Mesothelial cell of epicardium (in vitro differentiated cells): ENCODE results near the gene KIF20B. TPM values are rescaled to one million over a fixed set of nuclear protein-coding genes. Genes with fewer than 3 reads are reported as not detected.

ENCODE experiments used
- DNase-seq, 2 experiments: peaks; one replicate each; pipeline ENCODE4 v3.0.0; 2021; ENCODE audit warnings: low spot score in 2 of 2; ENCODE audit not compliant: unreplicated experiment in 2 of 2
- H3K27ac Mint-ChIP-seq: 2 replicates; pipeline ENCODE4 v1.8.0; 2021; ENCODE audit warnings: mixed read lengths
- H3K27me3 Mint-ChIP-seq: 2 replicates; pipeline ENCODE4 v1.8.0; 2021; ENCODE audit warnings: low read depth, mixed read lengths
- H3K36me3 Mint-ChIP-seq: 2 replicates; pipeline ENCODE4 v1.8.0; 2021; ENCODE audit warnings: mixed read lengths
- H3K4me1 Mint-ChIP-seq: 2 replicates; pipeline ENCODE4 v1.8.0; 2021; ENCODE audit warnings: mixed read lengths
- H3K4me3 Mint-ChIP-seq: 2 replicates; pipeline ENCODE4 v1.8.0; 2021; ENCODE audit warnings: mild to moderate bottlenecking, moderate library complexity, mixed read lengths
- H3K9me3 Mint-ChIP-seq: 2 replicates; pipeline ENCODE4 v1.8.0; 2021; ENCODE audit warnings: mixed read lengths
- total RNA-seq: library from RNA; stranded (reverse); gene quantifications from 3 replicates; pipeline ENCODE4 v1.2.1, GENCODE V29; 2021
- TF ChIP-seq, protein P1 (sequence below): fragments of 200-600 bp; sonication (generic); IDR thresholded peaks from one replicate; pipeline ENCODE4 v1.5.0; 2021; ENCODE audit warnings: antibody characterized with exemption; ENCODE audit not compliant: unreplicated experiment

The KIF20B gene
- total RNA-seq, 1 donor from 2014 or later, result 20.4 TPM

DNA sequence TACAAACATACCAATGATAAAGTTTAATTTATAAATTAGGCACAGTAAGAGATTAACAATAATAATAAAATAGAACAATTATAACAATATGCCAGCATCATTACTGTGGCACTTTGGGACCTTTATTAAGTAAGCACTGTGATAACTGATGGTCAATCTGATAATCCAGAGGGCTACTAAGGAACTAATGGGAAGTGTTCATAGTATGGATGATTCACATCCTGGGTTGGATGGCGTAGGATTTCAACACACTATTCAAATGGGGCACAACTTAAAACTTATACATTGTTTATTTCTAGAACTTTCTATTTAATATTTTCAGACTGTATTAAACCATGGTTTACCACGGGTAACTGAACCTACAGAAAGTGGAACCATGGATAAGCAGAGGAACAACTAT, 90.8 kb downstream of the KIF20B start:
- TF ChIP-seq, protein P1, sequence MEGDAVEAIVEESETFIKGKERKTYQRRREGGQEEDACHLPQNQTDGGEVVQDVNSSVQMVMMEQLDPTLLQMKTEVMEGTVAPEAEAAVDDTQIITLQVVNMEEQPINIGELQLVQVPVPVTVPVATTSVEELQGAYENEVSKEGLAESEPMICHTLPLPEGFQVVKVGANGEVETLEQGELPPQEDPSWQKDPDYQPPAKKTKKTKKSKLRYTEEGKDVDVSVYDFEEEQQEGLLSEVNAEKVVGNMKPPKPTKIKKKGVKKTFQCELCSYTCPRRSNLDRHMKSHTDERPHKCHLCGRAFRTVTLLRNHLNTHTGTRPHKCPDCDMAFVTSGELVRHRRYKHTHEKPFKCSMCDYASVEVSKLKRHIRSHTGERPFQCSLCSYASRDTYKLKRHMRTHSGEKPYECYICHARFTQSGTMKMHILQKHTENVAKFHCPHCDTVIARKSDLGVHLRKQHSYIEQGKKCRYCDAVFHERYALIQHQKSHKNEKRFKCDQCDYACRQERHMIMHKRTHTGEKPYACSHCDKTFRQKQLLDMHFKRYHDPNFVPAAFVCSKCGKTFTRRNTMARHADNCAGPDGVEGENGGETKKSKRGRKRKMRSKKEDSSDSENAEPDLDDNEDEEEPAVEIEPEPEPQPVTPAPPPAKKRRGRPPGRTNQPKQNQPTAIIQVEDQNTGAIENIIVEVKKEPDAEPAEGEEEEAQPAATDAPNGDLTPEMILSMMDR, result no peak
- no peak for DNase-seq
- Mint-ChIP-seq H3K27ac (no peak overlapping the region), H3K4me1 (peaks cover 17% of the 10 kb centered on the region), H3K4me3 (no peak overlapping the region), H3K36me3 (no peaks in the 10 kb centered on the region), H3K27me3 (no peaks in the 10 kb centered on the region), H3K9me3 (no peaks in the 10 kb centered on the region)

DNA sequence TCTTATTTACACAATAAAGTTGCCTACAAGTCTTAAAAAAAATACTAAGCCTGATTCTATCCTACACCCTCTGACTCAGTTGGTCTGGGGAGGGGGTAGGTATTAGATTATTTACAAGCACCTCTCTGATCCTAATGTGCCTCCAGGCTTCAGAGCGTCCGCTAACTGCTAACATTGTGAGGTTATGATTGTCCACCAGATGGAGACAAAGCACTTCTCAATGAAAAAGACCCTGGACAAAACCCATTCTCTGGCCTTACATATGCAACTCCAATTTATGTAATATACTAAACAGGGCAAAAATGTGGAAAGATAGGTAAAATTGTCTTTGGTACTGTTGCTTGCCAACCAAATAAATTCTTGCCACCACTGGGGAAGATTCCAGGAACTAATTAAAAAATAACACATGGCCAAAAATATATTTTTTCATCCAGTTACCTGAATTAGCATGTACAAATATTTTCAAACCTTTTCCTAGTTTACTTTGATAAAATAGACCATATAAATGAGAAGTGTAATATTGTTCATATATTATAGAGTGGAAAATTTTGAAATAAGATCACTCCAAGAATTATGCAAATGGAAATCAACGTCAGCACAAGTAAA, 92.4 kb downstream of the KIF20B start:
- TF ChIP-seq, protein P1, result peak; percentile 75
- H3K4me3 Mint-ChIP-seq, result no peak overlapping the region
- DNase-seq, result no peak
- H3K27ac Mint-ChIP-seq, result no peak overlapping the region
- H3K27me3 Mint-ChIP-seq, result no peaks in the 10 kb centered on the region
- no peaks in the 10 kb centered on the region for H3K36me3 Mint-ChIP-seq
- H3K4me1 Mint-ChIP-seq, result peaks cover 18% of the 10 kb centered on the region
- no peaks in the 10 kb centered on the region for H3K9me3 Mint-ChIP-seq

DNA sequence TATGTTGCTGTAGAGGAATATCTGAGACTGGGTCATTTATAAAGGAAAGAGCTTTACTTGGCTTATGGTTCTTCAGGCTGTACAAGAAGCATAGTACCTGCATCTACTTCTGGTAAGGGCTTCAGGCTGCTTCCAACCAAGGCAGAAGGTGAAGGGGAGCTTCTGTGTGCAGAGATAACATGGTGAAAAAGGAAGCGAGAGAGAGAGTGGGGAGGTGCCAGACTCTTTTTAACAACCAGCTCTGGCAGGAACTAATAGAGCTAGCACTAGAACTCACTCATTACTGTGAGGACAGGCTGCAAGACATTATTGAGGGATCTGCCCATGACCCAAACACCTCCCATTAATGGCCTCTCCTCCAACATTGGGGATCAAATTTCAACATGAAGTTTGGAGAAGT, 94.5 kb downstream of the KIF20B start:
- no peak for DNase-seq
- Mint-ChIP-seq H3K4me1 (peaks cover 31% of the 10 kb centered on the region), H3K9me3 (no peaks in the 10 kb centered on the region), H3K36me3 (no peaks in the 10 kb centered on the region), H3K27me3 (no peaks in the 10 kb centered on the region), H3K4me3 (no peak overlapping the region), H3K27ac (no peak overlapping the region)
- TF ChIP-seq, protein P1, result no peak

DNA sequence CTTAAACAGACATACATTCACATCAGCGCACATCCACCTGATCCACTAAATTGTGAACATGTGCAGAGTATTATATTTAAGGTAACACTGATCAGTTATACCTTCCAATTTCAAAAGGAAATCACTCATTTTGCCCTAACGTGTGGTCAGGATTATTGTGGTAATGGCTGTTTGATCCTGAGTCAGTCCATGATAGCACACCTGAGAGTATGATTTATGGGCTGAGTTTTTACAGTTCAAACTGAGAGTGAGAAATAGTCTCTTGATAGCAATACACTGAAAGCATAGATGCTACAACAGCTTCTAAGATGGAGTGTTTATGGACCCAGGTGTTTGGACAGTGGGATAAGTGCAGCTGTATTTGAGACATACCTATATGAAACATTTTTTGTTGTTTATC, 96.7 kb downstream of the KIF20B start:
- H3K9me3 Mint-ChIP-seq, result no peaks in the 10 kb centered on the region
- H3K36me3 Mint-ChIP-seq, result no peaks in the 10 kb centered on the region
- H3K27me3 Mint-ChIP-seq, result no peaks in the 10 kb centered on the region
- peaks cover 31% of the 10 kb centered on the region for H3K4me1 Mint-ChIP-seq
- H3K4me3 Mint-ChIP-seq, result no peak overlapping the region
- no peak for DNase-seq
- TF ChIP-seq, protein P1, result no peak
- no peak overlapping the region for H3K27ac Mint-ChIP-seq

DNA sequence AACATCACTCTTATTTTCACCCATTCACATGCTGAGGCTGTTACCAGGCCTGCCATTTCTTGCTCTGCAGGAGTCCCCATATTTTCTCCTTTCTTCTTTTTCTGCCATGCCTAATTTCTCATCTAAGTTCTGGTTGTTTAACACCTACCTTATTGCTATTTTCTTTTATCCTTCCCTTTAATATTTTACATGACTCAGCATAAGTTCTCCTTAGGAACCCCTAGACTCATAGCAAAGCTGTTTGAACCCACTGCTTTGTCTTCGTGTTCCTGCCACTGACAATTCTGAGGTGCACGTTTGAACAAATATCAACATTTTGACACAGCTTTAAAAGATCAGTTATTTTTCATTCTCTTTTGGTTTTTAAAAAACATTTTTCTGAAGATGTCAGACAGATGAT, 98.2 kb downstream of the KIF20B start:
- H3K27ac Mint-ChIP-seq, result no peak overlapping the region
- TF ChIP-seq, protein P1, result no peak
- no peaks in the 10 kb centered on the region for H3K9me3 Mint-ChIP-seq
- DNase-seq, result no peak
- no peaks in the 10 kb centered on the region for H3K36me3 Mint-ChIP-seq
- no peak overlapping the region for H3K4me3 Mint-ChIP-seq
- H3K4me1 Mint-ChIP-seq, result peaks cover 24% of the 10 kb centered on the region
- no peaks in the 10 kb centered on the region for H3K27me3 Mint-ChIP-seq

DNA sequence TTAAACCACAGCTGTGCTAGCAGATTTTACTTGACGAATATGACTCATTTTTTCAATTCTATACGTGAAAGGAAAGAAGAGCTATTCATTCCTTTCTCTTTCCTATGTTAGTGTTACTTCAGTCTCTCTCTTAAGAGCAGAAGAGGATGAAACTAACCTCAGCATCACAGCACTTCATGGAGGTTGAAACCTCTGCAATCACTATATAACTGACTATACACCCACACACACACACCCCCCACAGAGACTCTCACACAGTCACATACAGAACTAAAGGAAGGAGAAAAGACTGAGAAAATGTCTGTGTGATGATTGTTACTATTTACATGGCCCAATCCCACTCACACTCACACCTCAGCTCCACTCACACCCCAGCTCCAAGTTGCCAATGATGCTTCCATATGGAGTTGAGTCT, 104.2 kb downstream of the KIF20B start:
- H3K27me3 Mint-ChIP-seq, result no peaks in the 10 kb centered on the region
- H3K4me1 Mint-ChIP-seq, result peaks cover 14% of the 10 kb centered on the region
- no peaks in the 10 kb centered on the region for H3K9me3 Mint-ChIP-seq

More for the DNA sequence above, 104.2 kb downstream of the KIF20B start:
- DNase-seq, result no peak
- Mint-ChIP-seq H3K4me3 (no peak overlapping the region), H3K27ac (no peak overlapping the region), H3K36me3 (no peaks in the 10 kb centered on the region)
- TF ChIP-seq, protein P1, result no peak
